Stimulated activated CD4-positive, alpha-beta T cell treated with anti-CD3 and anti-CD28 coated beads, TNF-alpha, amount 100 ng/mL, for 1 hour (primary cell): ENCODE measurements around the gene CCR3.

Experiments
- DNase-seq, 3 donors: peaks; one replicate each; pipeline ENCODE4 v3.0.0-alpha.2; 2020; ENCODE audit warnings: low read depth in 3 of 3, low spot score in 1 of 3

The CCR3 gene

DNA sequence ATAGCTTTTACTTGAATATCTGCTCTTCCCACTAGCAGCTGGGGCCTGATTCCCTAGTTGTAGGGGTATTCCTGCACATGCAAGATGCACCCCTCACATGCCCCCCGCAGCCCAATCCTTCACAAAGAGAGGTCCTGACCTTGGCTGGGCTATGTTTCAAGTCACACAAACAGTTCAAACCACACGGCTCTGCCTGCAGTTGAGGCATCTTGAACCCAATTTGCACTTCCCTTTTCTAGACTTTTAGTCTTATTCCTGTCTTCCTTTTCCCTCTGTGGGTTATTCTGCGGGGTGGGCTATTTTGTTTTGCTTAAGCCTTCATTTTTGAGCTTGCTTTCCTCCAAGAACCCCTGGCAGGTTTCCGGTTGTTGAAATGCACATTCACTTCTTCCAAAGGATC is 20.9 kb upstream of the CCR3 start:
- no peak for DNase-seq

DNA sequence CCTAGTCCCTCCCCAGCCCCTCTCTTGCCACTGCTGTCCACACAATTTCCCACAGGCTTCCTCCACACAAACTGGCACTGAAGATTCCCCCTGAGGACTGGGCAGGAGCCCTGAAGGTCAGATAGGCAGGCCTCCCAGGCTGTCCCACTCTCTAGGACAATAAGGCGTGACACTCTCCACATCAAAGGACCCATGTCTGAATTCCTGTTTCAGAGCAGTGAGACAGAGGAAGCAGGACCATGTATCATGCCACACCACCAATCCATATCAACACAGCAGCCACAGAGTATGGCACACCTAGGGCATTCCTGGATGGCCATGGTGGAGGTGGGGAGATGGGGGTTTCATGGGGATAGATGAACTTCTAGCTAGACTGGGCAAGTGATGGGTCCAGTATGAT is 20.3 kb upstream of the CCR3 start:
- DNase-seq, result no peak

DNA sequence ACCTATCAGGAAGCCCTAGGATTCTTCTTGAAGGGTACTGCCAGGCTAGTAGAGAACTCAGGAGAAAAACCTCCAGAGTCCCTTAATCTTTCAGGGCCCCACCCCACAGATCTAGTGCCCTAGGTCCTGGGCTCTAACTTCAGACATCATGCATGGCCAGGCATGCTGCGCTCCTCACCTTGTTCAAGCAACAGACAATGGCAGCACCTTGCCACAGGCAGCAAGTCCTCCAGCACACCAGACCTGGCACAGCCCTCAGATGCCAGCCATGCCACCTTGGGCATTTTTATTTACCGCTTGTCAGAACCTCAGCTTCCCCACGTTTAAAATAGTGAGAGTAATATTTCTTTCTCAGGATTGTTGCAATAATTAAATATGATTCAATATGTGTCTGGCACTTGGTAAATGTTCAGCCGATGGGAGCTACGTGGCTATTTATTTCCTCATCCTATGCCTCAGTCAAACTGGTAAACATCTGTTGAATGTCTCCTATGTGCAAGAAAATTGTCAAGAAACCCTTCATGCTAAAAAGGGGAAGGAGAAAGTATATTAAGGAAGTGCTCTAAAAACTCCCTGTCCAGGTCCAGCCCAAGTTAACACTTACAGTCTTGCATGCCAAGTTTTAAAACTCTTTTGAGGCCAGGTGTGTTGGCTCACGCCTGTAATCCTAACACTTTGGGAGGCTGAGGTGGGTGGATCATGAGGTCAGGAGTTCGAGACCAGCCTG is 19.7 kb upstream of the CCR3 start:
- DNase-seq, result no peak

DNA sequence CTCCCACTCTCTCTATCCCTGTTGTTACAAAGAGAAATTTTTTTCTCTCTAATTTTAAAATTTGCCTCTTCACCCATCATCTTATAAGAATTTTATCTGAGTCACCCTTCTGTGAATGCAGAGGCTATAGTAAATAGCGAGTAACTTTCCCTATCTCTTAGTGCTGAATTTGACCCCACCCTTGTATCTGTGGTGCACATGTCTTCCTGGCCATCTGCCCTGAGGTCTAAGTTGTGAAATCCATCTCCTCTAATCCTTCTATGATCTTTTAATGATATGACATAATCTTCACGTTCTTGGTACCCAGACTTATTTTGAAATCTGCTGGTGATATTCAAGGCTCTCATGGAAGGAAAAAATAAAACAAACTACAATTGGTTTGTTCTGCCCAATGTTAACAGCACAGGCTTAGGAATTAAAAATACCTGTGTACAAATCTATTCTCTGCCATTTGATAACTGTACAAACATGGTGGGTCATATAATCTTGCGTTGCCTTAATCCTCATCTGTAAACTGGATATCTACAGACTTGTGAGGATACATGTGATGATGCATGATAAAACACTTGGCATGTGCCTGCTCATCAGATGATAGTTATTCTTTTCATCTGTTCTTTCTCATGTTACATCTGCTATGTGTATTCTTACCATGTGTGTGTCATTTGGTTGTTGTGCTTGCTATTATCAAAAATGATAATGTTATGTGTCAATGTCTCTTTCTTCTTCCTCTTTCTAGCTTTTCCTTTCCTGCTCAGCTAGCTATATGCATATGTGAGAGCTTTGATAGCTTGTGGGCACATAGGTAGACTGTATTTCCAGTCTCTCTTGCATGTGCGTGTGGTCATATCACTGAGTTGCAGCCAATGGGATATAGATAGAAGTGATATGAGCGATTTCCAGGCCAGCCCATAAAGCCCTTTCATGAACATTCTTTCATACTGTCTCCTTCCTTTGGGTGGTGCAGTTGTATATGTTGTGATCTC is 13.7 kb upstream of the CCR3 start:
- DNase-seq, result no peak

DNA sequence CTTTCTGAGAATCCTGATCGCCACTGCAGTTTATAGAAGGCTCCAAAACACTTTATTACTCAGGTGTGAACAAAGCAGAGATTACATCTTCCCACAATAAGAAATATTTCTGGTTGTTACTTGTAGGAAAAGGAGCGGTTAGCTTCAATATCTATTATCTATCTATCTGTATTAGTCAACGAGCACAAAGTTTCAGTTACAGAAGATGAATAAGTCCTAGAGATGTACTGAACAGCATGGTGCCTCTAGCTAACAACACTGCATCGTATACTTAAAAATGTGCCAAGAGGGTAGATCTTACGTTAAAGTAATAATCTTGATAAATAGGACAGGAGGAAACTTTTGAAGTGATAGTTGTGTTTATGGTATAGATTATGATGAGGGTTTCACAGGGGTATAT is 10.9 kb upstream of the CCR3 start:
- no peak for DNase-seq

DNA sequence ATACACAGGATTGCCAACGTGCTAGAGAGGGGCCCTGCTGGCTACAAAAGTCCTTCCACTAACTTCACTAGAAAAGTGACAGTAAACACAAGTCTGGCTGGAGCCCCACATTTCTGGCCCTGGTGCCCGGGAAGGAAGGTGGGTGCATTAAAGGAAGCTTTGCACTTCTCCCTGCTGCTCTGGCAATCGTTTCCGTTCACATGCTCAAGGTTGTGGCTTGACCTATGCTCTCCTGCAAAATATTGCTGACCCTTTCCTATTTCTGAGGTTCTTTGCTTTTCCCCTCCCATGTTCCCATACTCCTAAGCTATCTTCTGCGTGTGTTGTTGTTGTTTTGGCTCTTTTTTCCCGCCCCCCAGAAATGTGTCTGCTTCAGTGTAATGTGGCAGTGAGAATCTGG is 9.1 kb upstream of the CCR3 start:
- DNase-seq, result no peak

DNA sequence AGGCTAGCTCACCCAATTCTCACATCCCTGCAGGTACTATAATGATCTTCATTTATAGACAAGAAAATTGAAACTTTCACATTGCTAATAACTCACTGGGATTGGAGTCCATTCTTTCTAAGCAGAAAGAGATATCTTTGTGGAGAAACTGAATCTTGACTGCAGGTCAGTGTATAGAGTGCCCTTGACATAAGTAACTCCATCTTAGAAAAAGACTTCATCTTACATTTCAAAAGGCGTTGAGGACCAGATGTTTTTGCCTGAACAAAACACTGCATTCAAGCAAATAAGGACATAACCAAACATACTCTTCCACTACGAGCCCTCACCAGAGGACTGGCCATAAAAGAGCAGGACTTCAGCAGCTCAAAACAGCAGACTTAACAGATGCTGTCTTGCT is 6.8 kb upstream of the CCR3 start:
- DNase-seq, result no peak

DNA sequence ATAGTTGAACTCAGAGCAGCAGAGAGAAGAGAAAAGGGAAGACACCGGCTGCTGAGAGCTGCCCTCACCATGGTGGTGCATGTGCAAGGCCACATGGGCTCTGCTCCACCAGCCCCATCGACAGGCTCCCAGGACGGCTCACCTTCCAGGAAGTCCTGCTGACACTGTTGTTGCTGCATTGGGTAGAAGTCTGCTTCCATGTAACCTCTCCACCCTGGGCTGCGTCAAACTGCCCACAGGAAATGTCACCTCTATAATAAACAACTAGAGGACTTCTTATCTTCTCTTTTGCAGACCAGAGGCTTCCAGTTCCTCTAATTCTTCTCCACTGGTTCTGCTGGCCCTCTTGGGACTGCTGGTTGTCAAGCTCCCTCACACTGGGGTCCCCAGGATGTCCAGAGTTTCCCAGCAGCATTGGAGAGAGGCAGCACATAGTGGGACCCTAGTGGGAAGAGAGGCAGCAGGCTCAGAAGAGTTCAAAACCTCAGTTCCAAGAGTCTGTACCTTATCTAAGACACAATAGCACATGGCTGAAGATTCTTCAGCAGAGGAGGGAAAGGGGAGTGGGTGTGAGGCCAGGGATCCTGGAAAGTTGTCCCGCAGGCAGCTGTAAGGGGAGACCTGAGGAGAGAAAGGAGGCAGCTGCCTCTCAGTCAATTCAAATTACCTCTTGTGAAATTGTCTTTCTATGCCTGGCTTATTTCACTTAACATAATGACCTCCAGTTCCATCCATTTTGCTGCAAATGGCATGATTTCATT is 5.8 kb upstream of the CCR3 start:
- no peak for DNase-seq

DNA sequence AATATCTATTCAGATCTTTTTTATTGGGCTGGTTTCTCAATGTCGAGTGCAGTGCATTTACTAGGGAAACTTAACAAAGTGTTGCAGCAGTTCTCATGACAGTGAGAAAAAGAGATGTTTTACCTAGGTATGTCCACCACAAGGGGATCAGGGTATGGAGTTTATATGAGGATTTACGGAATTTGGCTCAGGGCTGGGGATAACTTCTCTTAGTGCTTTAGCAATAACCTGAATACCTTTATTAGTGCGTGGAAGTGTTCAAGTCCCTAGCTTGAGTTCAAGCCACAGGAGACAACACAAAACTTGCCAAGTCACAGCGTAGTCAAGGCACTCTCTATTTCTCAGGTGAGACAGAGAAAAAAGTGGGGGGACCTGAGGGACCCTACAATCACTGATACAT is 3.9 kb upstream of the CCR3 start:
- no peak for DNase-seq

DNA sequence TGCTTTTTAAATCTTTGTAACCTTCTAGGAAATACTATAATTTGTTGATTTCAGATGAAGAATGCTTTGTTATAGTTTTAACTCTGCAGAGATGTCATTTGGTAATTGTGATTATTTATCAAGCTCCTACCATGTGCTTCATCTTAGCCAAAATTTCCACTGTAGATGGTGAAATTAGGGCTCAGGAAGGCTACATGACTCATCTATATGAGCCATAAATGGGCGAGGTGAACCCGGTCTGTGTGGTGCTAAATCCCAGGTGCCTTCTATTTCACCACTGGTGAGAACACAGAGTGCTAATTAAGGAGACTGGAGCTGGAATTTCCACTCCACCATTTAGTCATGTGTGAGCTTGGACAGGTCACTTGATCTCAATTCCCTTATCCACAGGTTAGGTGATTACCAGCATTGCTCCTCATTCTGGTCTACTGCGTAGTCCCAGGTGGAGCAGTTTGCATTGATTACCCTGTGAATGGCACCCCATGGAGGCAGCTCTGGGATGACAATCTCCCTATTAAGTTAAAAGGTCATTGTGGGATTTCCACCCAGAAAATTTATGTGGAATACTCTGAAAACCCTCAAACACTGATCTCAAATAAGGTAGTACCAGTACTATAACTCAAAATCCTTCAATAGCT is 2.8 kb upstream of the CCR3 start:
- no peak for DNase-seq

DNA sequence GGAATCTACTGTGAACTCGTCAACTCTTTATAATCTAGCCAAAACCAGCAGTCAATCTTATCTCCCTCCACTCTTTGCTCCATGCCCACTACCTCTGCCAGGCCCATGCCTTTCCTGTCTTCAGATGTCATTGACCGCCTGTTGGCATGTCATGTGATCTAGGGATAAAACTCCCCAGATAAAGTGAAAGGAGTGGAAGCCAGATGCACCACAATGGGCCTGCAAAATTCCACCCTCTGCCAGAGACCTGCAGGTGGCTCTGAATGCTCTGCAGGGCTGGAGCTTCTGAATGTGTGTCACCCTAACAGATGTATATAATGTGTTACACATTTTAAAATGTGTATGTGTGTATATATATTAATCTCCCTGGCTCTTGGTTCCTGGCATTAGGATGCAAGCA is 2.3 kb upstream of the CCR3 start:
- no peak for DNase-seq

DNA sequence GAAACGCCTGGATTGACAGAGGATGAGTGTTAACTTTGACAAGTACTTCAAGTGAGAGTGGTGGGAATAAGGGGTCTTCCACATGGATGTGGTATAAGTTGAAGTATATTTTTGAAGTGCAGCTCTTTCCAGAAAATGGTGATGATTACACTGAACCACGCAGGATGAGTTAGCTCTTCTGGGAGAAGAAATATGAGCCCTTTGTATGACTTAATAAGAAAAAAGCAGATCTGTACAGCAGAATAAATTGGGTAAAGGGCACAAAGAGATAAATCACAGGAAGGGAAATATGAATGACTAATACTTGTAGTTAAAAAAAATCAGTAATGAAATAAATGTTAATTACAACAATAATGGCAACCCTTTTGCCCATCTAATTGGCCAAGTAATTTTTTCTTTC is 1.3 kb downstream of the CCR3 start:
- DNase-seq, result no peak

DNA sequence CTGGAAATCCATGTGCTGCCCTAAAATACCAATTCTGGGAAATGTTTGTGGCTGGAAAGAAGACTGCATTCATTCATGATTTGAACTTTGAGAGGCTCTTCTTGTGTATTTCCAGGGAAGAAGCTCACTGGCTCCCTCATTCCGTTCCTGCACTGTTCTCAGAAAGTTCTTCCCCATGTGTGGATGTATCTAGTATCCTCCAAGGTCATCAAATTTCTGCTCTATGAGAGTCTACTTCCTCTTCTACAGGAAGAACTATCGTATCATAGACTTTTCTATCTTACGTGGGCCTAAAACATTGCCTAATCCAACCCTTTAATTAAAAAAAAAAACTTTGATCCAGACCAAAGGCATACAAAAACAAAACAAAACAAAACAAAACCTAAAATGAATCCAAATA is 2.9 kb downstream of the CCR3 start:
- no peak for DNase-seq

DNA sequence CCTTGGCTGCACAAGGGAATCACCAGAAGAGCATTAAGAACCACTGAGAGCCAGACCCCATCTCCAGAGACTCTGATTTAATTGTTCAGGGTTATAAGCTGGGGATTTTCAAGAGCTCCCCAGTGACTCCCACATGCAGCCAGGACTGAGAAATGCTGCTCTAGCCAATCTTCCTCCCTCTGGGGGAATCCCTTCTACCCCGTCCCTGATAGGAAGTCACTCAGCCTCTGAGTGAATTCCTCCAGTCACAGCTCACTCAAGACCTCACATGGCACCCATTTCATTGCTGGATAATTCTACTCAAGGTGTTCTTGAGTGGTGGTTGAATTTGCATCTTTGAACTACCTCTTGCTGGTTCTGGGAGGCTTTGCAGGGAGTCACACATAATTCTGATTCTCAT is 10.7 kb downstream of the CCR3 start:
- no peak for DNase-seq

DNA sequence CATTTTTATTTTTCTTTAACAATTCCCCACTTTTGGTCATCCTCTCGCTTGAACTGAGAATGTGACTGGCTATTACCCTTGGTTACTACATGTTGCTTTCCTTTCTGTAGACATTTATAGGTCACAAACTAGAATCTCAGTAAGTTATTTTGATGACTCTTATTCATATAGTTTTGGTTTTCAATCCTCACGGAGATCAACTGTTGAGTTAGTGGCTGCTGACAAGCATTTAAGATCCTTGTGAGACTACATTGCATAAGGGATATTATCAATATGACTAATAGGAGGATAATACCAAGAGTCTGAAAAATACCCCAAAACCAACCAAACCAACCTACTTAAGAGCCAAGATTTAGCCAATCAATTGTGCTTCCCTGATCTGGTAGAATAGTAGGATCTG is 16.3 kb downstream of the CCR3 start:
- DNase-seq, result no peak

DNA sequence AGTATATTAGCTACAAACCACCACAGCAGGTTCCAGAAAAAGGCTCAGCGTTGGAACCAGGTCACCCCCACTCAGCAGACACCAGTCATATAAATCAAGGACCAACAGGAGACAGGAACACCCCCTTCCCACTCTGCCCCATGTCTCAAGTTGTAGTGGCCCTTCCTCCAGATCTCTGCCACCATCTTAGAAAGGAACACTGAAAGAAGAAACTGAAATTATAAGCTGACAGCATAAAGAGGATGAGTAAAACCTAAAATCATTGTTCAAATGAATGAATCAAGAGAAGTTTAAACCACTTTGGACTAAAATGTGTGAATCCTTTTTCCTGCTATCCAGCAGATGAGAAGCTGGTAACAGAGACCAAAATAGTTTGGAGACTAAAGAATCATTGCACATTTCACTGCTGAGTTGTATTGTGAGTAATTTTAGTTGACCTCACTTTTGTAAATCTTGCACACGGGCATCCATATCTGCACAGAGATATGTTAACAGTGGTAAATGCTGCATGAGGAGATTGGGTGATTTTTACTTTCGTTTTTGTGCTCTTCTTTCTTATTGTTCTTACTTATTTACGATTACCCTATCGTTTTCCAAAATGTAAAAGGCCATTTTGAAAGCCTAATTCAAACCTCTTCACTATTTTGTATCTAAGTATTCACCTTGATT is 19.8 kb downstream of the CCR3 start:
- DNase-seq, result no peak

DNA sequence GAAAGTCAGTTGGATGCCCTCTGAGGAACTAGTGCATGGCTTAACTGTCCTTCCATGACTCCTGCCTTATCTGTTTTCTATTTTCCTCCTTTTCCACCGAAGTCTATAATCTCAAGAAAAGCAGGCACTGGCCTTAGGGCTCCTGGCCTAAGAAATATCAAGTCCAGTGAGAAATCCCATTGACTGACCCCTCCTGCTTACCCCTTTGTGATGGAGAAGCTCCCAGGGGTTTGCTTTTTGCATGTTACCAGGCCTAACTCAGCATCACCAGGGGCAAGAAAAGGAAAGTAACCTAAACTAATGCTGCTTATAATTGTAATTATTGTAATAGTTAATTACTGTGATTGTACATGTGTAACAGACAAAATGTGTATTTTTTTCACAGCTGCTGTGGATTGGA is 21.7 kb downstream of the CCR3 start:
- no peak for DNase-seq

DNA sequence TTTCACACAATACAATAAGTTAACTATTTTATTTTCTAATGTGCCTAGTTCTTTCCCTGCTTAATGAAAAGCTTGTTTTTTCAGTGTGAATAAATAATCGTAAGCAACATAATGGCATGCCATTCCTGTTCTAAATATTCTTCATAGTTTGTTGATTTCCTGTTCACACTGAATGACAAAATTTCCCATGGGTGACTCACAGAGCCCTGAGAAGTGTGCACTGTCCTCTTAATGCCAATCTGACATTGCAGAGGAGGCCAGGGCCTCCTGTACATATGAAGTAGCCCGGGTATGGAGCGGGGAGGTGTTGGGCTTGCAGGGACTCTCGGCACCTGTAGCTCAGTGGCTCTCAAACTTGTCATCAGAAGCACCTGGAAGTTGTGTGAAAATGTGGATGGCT is 24.3 kb downstream of the CCR3 start:
- DNase-seq, result no peak

DNA sequence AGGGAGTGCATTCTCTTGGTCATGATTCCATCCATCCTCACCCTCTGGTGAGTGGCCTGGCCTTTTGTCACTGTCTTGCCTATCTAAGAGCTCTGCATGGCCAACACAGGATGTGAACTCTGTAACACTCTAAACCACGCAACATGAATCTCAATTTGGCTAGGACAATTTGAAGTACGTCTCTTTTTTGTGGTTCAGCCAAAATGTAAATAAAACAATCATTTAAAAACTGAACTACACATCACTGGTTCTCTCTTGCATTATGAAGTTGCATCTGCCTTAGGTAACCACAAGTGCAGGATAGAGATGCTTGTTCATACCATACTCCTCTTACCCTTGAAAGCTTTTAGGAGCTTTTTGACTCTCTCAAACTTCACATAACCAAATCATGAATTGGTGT is 27.3 kb downstream of the CCR3 start:
- DNase-seq, result no peak

DNA sequence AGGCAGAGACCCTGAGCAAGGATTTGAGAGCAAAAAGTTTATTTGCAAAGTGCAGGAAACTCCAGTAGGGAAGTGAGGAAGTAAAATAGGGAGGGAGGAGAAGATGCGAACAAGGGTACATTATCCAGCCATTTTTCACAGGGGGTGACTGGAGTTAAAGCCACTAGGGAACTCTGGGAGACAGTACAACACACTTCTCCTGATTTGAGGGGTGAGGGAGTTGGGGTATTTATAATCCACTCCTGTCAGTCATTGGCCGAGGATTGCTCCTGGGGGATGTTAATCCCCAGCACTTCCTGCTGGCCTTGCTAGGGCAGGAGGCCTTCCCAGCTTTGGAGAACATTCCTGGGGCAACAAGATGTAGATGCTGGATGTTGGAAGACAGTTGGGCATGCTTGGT is 28.2 kb downstream of the CCR3 start:
- no peak for DNase-seq

DNA sequence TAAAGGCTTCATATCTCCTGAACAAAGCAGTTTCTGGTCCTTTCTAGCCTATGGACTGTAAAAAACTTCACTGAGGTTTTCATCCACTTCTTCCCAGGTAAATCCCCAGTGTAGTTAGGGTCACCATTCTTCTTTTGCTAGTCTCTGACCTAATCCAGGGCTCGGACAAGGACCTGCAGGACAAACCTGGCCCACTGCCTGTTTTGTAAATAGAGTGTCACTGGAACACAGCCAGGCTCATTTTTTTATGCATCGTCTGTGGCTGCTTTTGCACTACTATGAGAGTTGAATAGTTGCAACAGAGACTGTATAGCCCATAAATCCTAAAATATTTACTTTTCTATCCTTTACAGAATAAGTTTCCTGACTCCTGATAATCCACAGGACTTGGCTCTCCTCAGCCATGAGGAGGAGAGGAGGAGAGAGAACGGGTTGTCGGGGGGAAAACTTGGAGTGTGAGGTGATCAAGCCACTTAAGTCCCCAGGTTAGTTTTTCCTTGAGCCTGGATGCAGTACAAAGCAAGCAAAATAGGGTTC is 29.0 kb downstream of the CCR3 start:
- DNase-seq, result no peak
